GM21717 (cell line): ENCODE data around the gene CLEC3A.
A peak's percentile ranks its signal among the peaks of the same experiment; 100 is the strongest.
"Not testable (repeated sequence)": the region's sequence is repeated elsewhere in the genome, so short reads cannot be mapped to it uniquely, and the experiment has no call there.

Experiments used
- ATAC-seq: cut with Tn5 transposase; IDR thresholded peaks from one replicate; pipeline ENCODE4 v1.9.1; 2021; ENCODE audit warnings: mild to moderate bottlenecking, moderate library complexity; ENCODE audit not compliant: unreplicated experiment

Gene CLEC3A, protein sequence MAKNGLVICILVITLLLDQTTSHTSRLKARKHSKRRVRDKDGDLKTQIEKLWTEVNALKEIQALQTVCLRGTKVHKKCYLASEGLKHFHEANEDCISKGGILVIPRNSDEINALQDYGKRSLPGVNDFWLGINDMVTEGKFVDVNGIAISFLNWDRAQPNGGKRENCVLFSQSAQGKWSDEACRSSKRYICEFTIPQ

DNA sequence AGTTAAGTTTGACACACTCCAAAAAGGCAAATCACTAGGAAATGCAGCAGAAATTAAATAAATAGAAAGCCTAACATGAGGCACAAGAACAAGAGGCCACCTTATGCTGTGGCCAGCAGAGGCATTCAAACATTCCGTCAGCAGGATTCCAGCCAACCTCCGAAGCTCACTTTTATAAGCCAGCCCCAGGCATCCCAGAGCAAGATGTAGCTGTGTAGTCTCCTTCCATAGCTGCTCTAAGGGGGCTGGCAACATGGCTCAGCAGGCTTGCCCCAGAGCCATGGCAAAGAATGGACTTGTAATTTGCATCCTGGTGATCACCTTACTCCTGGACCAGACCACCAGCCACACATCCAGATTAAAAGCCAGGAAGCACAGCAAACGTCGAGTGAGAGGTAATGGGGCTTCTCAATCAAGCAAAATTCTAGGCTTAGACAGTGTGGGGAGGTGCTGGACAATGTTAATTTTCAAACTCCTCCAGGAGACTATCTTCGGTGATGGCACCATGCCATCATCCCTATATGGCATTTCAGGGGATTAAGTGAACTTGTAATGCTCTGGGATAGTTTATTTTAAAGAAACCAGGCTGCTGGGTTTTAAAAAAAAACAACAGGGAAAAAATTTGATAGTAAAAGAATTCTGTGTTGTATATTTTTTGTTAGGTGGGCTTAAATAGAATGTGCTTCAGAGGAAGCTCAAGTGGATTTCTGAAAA, at the start of gene CLEC3A:
Gene CLEC3A, plus strand, starts transcription at position 202 of the 714 bp plus-strand sequence. Its CDS starts 79 bp downstream, at position 281.
- ATAC-seq, result no peak

DNA sequence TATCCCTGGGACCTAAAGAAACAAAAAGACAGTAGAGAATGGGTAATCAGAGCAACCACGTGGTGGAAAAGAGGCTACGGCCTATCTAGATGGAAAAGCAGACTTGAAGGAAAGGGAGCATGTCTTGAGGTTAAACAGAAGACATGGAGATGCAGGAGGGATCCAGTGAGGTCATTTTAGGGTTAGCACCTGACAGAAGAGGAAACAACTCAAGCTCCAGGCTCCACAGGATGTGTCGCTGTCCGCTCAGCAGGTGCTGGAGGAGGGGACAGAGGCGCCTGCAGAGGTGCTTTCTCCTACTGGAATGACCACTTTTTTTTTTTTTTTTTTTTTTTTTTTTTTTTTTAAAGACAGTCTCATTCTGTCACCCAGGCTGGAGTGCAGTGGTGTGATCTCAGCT, 47.5 kb upstream of the CLEC3A start:
- no peak for ATAC-seq

DNA sequence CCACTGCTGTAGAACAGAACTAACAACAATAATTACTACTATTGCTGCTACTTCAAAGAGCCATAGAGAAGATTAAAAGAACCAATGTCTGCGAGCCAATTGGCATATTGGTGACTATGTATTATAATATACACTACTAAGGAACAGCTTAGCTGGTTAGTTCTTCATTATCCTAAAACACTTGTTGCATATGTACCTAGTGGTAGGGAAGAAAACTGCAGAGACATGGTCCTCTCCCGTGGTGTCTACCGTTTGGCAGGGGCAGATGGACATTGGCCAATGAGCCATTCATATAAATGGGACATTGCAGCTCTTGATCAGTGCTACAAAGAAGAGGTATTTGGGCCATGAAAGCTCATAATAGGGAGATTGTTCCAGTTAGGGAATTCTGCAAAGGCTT, 46.4 kb upstream of the CLEC3A start:
- no peak for ATAC-seq

DNA sequence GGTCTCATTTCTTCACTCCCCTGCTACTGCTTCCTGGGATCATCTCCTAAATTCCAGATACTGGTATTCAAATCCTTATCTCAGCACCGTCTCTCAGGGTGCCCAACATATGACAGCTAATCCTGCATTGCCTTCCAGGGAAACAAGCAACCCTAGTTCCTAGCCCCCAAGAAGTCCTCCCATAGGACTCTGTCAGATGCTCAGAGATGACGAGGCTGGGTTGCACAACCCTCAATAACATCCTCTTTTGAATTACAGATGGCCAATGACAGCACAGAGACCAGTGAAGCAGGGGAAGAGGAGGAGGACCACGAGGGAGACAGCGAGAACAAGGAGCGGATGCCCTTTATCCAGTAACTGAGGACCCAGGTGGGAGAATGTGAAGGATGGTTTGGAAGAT, 45.0 kb upstream of the CLEC3A start:
- no peak for ATAC-seq

DNA sequence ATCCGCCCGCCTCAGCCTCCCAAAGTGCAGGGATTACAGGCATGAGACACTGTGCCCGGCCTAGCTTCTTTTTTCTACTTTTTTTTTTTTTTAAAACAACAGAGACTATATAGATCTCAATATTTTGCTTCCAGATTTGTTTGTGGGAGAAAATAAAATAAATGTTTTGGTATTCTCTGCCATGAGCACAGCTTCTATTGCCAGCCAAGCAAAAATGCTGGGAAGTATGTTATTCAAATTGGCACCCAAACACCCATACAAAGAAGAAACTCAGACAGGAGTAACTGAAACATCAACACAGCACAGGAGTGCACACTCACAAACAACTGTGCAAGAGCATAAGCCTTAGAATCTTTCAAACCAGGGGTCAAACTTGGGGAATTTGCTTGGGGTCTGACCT, 37.2 kb upstream of the CLEC3A start:
- ATAC-seq, result no peak

DNA sequence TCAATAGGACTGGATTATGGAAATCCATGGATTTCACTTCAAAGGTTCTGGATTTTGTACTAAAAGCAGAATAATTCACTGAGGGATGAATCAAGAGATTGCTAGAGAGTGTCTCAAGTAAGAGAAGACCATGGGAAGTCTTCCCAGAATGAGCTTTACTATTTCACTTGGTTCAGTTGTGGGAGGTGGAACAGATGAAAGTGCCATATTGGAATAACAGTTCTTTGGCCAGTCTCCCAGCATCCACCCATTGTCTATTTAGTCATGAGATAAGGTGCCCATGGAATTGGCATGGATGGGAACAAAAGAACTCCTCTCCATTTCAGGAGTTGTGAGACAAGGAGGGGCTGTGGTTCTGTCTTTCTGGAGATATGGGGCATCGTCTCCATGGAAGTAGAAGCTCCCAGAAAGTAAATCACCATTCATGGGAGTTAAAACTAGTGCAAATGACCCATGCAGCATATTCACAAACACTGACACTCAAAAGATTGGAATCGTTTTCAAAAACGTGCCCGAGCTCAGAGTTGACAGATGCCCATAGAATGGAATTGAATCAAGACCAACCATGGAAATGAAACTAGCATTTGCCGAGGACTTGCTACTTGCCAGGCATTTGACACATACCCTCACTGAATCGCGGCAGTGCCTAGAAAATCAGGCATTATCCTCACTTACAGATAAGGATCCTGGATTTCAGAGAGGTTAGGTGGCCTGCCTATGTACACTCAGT, 36.2 kb upstream of the CLEC3A start:
- ATAC-seq, result no peak

DNA sequence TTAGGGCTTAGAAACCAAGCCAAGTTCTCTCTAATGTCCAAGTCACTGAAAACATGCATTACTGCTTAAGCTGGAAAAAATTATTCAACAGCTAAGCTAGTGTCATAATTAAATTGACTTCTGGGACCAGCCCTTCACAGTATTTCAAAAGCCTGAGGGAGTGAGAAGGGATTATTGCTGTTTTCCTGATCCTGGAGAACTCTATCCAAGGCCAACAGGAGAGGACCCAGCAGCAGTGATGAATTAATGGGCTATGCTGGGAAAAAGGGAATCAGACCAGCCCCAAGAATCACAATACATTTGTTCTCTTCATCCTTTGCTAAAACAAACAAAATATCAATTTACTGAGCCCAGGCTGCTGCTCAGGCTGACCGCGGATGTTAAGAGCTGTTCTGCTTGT, 34.5 kb upstream of the CLEC3A start:
- no peak for ATAC-seq

DNA sequence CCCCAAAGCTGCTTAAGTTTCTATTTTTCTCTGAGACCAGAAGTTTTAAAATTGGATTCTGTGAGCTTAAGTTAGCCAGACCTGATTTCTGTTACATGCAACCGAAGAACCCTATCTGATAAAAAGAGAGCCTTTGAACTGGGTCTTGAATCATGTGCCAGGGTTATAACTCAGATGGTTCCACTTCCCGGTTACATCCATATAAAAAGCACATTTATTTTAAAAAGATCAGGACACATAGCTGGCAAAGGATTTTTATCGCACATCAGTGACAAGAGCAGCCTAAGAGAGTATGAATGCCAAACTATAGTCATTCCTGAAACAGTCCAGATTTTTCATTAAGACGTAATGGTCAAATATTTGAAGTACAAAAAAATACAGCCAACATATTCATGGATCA, 32.5 kb upstream of the CLEC3A start:
- no peak for ATAC-seq

DNA sequence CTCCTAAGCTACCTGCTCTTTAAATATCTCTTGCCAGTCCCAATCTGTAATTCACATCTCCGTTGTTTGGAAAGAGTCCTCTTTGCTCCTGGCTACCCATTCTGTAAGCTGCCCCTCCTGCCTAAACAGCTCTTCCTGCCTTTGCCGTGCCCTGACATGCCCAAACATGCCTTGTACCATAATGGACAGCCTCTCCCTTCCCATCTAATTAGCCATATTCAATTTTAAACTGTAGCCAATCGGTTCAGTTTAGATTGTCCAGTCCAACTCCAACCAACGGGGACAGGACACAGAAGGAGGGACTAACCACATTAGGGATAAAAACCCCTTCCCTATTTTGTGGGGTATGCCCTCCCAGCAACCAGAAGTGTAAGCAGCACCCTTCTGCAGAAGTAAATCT, 30.6 kb upstream of the CLEC3A start:
- ATAC-seq, result no peak

DNA sequence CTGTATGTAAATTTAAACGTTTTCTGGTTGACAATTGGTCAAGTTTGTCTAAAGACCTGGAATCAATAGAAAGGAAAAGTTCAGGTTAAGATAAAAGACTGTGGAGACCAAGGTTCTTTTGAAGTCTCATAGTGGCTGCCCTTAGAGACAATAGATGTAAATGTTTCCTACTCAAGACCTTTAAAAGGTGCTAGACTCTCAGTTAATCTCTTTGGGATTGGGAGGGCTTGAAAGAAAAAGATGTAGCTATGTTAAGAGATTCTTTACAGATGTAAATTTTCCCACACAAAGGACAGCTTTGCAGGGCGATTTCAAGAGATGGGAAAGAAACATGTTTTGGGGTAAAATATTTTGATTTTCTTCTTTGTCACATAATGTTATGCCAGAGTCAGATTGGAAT, 30.0 kb upstream of the CLEC3A start:
- ATAC-seq, result not testable (repeated sequence)

DNA sequence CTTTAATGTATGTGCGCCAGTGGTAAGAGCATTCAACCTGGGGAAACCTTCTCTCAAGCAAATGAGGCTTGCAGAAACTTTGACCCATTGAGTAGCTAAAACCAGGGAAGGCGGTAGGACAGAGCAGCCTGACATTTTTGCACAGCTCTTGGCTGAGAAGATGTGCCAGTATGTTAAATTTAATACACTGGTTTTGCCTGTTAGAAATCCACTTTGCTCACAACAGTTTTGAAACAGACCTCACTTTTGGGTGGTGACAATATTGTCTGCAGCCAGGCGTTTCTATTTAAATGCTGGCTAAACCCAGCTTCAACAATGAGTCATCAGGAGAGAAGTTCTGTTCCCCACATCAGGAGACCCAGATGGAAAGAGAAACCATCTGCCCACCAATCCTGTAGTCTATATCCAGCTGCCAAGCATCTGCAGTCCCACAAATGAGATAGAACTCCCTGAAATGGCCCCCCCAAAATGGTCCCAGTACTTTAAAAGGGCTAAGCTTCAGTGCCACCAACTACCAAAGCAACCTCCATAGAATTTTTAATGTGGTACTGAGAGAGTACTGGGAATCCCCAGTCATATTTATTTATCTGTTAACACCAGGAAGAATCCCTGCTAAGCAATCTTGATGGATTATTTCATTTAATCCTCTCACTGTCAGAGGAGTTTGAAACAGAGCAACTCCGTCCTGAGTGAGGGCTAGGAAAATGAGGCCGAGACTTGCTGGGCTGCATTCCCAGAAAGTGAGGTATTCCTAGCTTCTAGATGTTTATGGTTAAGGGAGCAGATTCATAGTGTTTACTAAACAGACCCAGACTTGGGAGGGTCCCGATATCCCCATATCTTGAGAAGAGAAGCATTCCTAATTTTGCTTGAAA, 29.0 kb upstream of the CLEC3A start:
- no peak for ATAC-seq

DNA sequence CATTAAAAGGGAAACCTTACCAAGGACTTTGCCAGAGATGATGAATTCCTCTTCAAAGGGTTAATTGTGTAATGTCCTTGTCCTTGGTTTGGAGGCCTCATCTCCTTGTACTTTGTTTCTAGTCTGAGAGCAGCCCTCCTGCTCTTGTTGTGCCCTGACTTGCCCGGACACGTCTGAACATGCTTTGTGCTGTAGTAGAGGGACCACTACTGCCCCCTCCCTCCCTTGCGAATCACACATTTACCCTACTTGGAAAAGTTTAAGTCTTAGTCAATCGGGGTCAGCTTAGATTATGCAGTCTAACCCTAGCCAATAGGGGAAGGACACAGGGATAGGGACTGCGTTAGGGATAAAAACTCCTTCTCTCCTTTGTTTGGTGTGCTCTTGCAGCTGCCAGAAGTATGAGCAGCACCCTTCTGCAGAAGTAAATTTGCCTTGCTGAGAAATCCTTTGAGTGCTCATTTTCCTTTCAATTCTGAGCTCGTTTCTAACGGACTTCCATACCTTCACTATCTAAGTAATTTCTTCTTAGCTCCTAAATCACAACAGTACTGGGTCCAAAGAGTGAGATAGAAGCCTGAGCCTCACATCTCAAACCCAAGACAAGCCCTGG, 26.4 kb upstream of the CLEC3A start:
- no peak for ATAC-seq

DNA sequence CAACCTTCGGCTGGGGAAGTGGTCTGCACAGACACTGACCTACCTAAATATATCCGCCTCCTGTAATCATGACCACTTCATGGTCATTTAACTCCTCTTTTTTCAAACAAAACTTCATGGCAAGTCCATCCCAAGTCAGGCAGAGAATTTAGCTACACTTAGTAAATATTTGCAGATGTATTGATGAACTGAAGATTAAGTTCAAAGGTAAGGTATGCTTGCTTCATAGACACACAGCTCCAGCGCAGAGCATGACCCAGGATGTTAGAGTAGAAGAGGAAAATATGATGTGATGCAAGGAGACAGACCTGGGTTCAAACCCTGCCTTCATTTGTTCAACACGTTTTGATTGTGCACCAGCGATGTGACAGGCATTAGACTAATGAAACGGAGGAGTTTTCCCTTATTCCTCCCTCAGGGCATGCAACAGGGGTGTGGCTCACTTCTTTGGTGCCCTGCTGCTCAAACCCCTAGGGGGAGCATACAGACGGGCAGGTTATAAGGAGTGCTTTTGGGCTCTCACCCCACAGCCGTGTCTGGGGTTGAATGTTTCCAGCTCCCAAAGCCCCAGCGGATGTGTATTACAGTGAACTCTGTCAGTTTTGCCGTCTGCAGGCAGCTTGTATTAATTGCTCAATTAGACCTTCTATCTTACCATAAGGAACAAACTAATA, 23.9 kb upstream of the CLEC3A start:
- no peak for ATAC-seq

DNA sequence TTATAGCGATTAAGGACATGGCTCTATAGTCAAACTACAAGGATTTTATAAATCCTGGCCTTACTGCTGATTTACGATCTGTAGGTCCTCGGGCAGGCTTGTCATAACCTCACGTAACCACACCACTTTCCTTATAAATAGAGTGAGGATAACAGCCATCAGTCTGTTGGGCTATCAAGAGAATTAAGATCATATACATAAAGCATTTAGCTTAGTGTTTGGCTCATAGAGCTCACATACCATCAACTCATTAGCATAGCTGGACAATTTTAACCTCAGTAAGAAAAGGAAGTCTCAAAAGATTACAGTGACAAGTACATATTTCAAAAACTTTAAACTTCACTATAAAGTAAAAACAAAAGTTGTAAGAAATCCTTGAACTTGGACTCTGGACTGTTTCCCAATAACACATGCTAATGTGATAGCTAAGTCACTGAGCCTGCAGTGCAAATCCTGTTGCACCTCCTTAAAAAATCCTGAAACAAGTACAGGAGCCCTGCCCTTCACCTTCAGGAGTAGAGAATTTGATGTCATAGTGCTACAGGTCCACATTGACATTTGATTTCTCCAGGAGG, 20.8 kb upstream of the CLEC3A start:
- ATAC-seq, result no peak

DNA sequence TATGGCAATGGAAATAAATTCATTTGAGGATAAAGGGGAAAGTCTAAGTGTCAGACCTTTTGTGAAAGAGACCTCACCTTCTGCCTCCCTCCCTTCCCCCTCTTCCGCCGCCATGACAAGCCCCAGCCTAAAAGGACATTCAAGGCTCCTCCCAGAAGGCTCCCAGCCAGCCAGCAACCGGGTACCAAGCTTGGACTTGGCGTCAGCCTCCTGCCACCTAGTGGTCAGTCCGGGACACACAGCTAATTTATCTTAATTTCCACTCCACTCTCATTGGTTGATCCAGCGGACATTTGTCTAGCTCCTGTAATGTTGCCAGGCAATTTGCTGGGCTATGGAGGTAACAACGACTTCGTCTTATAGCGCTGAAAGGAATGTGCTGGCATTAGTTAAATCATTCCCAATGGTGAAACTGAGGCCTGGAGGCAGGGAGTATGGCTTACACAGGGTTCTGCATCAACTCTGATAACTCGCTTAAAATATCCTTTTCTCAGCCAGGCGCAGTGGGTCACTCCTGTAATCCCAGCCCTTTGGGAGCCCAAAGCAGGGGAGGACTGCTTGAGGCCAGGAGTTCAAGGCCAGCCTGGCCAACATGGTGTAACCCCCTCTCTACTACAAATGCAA, 19.3 kb upstream of the CLEC3A start:
- ATAC-seq, result peak; percentile 99

DNA sequence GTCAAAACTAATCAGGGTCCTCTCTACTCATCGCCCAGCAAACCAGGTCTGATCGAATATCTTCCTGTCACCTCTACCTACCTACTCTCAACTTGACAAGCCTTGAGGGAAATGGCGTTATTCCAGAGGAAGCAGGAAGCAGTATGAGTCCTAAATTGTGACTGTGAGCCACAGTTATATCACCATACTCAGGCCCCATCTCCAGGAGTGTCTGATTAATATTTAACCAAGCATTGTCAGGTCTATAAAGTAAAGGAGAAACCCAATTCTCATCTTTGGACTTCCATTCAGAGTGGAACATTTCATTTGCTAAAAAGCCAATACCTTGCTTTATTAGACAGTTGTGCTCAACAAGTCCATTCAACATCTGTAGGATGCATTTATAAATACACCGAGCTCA, 17.8 kb upstream of the CLEC3A start:
- no peak for ATAC-seq

DNA sequence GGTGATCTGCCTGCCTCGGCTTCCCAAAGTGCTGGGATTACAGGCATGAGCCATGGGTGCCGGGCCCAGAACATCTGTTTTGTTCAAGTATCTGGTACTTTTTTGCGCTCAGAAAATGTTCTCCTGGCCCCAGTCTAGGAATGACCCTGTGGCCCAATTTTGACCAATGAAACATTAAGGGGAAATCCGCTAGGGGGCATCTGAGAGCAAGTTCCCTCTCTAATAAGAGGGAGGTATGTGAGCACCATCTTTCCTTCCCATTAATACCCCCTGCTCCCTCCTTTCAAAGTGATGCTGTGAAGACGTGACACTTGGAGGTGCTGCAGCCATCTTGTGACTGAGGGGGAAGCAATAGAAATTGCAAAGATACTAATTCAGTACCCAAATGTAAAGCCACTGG, 16.5 kb upstream of the CLEC3A start:
- no peak for ATAC-seq

DNA sequence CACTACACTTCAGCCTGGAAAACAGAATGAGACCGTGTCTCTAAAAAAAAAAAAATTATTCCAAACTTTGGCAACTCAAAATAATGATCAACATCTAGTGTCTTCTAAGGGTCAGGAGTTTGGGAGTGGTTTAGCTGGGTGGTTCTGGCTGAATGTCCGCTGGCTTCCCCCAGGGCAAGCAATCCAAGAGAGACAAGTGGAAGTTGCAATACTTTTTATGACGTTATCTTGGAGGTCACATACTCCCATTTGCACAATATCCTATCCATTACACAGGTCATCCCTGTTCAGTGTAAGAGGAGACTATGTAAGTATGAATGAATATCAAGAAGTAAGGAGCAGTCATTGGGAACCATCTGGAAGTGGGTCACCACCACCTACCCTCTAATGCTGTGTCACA, 15.2 kb upstream of the CLEC3A start:
- ATAC-seq, result no peak

DNA sequence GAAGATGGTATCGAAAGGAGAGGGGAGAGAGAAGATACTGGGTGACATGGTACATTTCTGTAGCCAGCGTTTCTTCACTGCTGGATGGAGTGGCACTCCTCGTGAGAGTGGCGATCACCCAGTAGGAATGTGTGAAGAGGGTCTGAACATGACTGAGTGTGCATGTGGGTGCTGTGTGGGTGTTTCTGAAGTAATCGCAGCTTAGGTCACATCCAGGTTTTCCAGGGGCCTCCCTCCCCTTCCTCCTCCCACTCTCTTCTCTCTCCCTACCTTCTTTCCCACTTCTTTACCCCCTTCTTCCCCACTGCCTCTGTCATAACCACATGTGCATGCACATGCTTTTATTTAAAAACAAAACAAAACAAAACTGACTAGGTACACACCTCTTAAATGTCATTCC, 1.8 kb downstream of the CLEC3A start:
- ATAC-seq, result no peak
